ENCODE results near the gene CHTF18.
"Not testable (repeated sequence)": the region's sequence is repeated elsewhere in the genome, so short reads cannot be mapped to it uniquely, and the experiment has no call there.

Gene CHTF18

GRCh38 chr16:808085-808386 lies 19.6 kb downstream of the CHTF18 start:
- DNase-seq (ENCODE audit: low read depth) = no peak

GRCh38 chr16:813204-813915 lies 24.9 kb downstream of the CHTF18 start:
- no peak for DNase-seq (ENCODE audit: low read depth)

- no peak for DNase-seq (ENCODE audit: low read depth)
Observed at GRCh38 chr16:813916-814412, 25.5 kb downstream of the CHTF18 start.

- DNase-seq (ENCODE audit: low read depth) = peak; percentile 34
Observed at GRCh38 chr16:814974-815373, 26.6 kb downstream of the CHTF18 start.

GRCh38 chr16:815861-816260 lies 27.4 kb downstream of the CHTF18 start:
- no peak for DNase-seq (ENCODE audit: low read depth)

GRCh38 chr16:817001-817906 lies 28.8 kb downstream of the CHTF18 start:
- no peak for DNase-seq (ENCODE audit: low read depth)

GRCh38 chr16:818132-818531 lies 29.7 kb downstream of the CHTF18 start:
- no peak for DNase-seq (ENCODE audit: low read depth)

- no peak for DNase-seq (ENCODE audit: low read depth)
Observed at GRCh38 chr16:818592-818991, 30.2 kb downstream of the CHTF18 start.

- no peak for DNase-seq (ENCODE audit: low read depth)
Observed at GRCh38 chr16:819336-820043, 31.1 kb downstream of the CHTF18 start.

GRCh38 chr16:820044-820408 lies 31.6 kb downstream of the CHTF18 start:
- not testable (repeated sequence) for DNase-seq (ENCODE audit: low read depth)

GRCh38 chr16:820748-821147 lies 32.3 kb downstream of the CHTF18 start:
- DNase-seq (ENCODE audit: low read depth) = no peak

GRCh38 chr16:821751-822150 lies 33.3 kb downstream of the CHTF18 start:
- DNase-seq (ENCODE audit: low read depth) = no peak

GRCh38 chr16:822174-822908 lies 33.9 kb downstream of the CHTF18 start:
- no peak for DNase-seq (ENCODE audit: low read depth)

GRCh38 chr16:822909-823297 lies 34.5 kb downstream of the CHTF18 start:
- no peak for DNase-seq (ENCODE audit: low read depth)

- DNase-seq (ENCODE audit: low read depth) = no peak
Observed at GRCh38 chr16:824194-824593, 35.8 kb downstream of the CHTF18 start.

- DNase-seq (ENCODE audit: low read depth) = no peak
Observed at GRCh38 chr16:824601-825000, 36.2 kb downstream of the CHTF18 start.

GRCh38 chr16:825341-826061 lies 37.1 kb downstream of the CHTF18 start:
- DNase-seq (ENCODE audit: low read depth) = no peak

- DNase-seq (ENCODE audit: low read depth) = no peak
Observed at GRCh38 chr16:827513-827912, 39.1 kb downstream of the CHTF18 start.

- no peak for DNase-seq (ENCODE audit: low read depth)
Observed at GRCh38 chr16:828891-829290, 40.5 kb downstream of the CHTF18 start.

GRCh38 chr16:830107-830870 lies 41.9 kb downstream of the CHTF18 start:
- no peak for DNase-seq (ENCODE audit: low read depth)
